WTC11 (cell line): ENCODE results near the gene RELB. TPM values are rescaled to one million over a fixed set of nuclear protein-coding genes. Genes with fewer than 3 reads are reported as not detected.
A peak's percentile ranks its signal among the peaks of the same experiment; 100 is the strongest.

Experiments used
- ATF6 ChIP-seq: sonication (generic); formaldehyde crosslinking; IDR thresholded peaks from 2 replicates; pipeline ENCODE4 v1.8.1; 2023; ENCODE audit warnings: mild to moderate bottlenecking, missing genetic modification reagents
- CBFB ChIP-seq: sonication (generic); formaldehyde crosslinking; IDR thresholded peaks from 2 replicates; pipeline ENCODE4 v1.8.1; 2022; ENCODE audit warnings: mild to moderate bottlenecking, low read depth, missing genetic modification reagents
- E2F5 ChIP-seq: sonication (generic); formaldehyde crosslinking; IDR thresholded peaks from 2 replicates; pipeline ENCODE4 v1.8.1; 2022; ENCODE audit warnings: mild to moderate bottlenecking, moderate library complexity, missing genetic modification reagents
- ELF4 ChIP-seq: sonication (generic); formaldehyde crosslinking; IDR thresholded peaks from 2 replicates; pipeline ENCODE4 v1.8.1; 2022; ENCODE audit warnings: low read depth, mild to moderate bottlenecking, moderate library complexity, missing genetic modification reagents
- FOXJ3 ChIP-seq: sonication (generic); formaldehyde crosslinking; IDR thresholded peaks from 2 replicates; pipeline ENCODE4 v1.9.0; 2021; ENCODE audit warnings: missing genetic modification reagents, mild to moderate bottlenecking, borderline replicate concordance
- FOXP1 ChIP-seq: sonication (generic); formaldehyde crosslinking; IDR thresholded peaks from 2 replicates; pipeline ENCODE4 v1.8.0; 2022; ENCODE audit warnings: missing genetic modification reagents, mild to moderate bottlenecking, moderate library complexity, borderline replicate concordance
- GABPB1 ChIP-seq: sonication (generic); formaldehyde crosslinking; IDR thresholded peaks from 2 replicates; pipeline ENCODE4 v1.8.1; 2023; ENCODE audit warnings: mild to moderate bottlenecking, missing genetic modification reagents
- JUN ChIP-seq: sonication (generic); formaldehyde crosslinking; IDR thresholded peaks from 2 replicates; pipeline ENCODE4 v1.8.0; 2023; ENCODE audit warnings: mild to moderate bottlenecking, missing genetic modification reagents
- MXD4 ChIP-seq: fragments of 250-450 bp; sonication (Bioruptor Pico); IDR thresholded peaks from 2 replicates; pipeline ENCODE4 v1.8.0; 2021; ENCODE audit warnings: mild to moderate bottlenecking, moderate library complexity, borderline replicate concordance
- MYBL2 ChIP-seq: sonication (generic); formaldehyde crosslinking; IDR thresholded peaks from 2 replicates; pipeline ENCODE4 v1.8.1; 2023; ENCODE audit warnings: mild to moderate bottlenecking, moderate library complexity, missing genetic modification reagents
- NR2C2 ChIP-seq: sonication (generic); formaldehyde crosslinking; IDR thresholded peaks from 2 replicates; pipeline ENCODE4 v1.8.0; 2022; ENCODE audit warnings: mild to moderate bottlenecking, missing genetic modification reagents
- RELA ChIP-seq: sonication (generic); formaldehyde crosslinking; IDR thresholded peaks from 2 replicates; pipeline ENCODE4 v1.8.1; 2022; ENCODE audit warnings: missing genetic modification reagents, mild to moderate bottlenecking, borderline replicate concordance
- SMAD4 ChIP-seq: sonication (generic); formaldehyde crosslinking; IDR thresholded peaks from 2 replicates; pipeline ENCODE4 v1.8.0; 2022; ENCODE audit warnings: mild to moderate bottlenecking, missing genetic modification reagents
- TCF7 ChIP-seq: sonication (generic); formaldehyde crosslinking; IDR thresholded peaks from 2 replicates; pipeline ENCODE4 v1.8.0; 2022; ENCODE audit warnings: mild to moderate bottlenecking, low read depth, missing genetic modification reagents, moderate library complexity
- ZNF232 ChIP-seq: sonication (generic); formaldehyde crosslinking; IDR thresholded peaks from 2 replicates; pipeline ENCODE4 v1.8.0; 2022; ENCODE audit warnings: mild to moderate bottlenecking, missing genetic modification reagents
- ZNF281 ChIP-seq: sonication (generic); formaldehyde crosslinking; IDR thresholded peaks from 2 replicates; pipeline ENCODE4 v1.8.0; 2023; ENCODE audit warnings: mild to moderate bottlenecking, missing genetic modification reagents
- ZNF317 ChIP-seq: sonication (generic); formaldehyde crosslinking; IDR thresholded peaks from 2 replicates; pipeline ENCODE4 v1.8.1; 2023; ENCODE audit warnings: low read depth, mild to moderate bottlenecking, moderate library complexity, missing genetic modification reagents, borderline replicate concordance
- ZNF396 ChIP-seq: fragments of 250-450 bp; sonication (Bioruptor Pico); IDR thresholded peaks from 2 replicates; pipeline ENCODE4 v1.8.0; 2021; ENCODE audit warnings: mild to moderate bottlenecking, moderate library complexity, borderline replicate concordance
- ZNF425 ChIP-seq: fragments of 250-450 bp; sonication (Bioruptor Pico); conservative IDR thresholded peaks from 2 replicates; pipeline ENCODE4 v1.9.0; 2021; ENCODE audit warnings: mild to moderate bottlenecking
- ZNF671 ChIP-seq: fragments of 250-450 bp; sonication (Bioruptor Pico); IDR thresholded peaks from 2 replicates; pipeline ENCODE4 v1.8.0; 2021; ENCODE audit warnings: mild to moderate bottlenecking
- total RNA-seq: library from RNA; stranded (reverse); gene quantifications from 3 replicates; pipeline ENCODE4 v1.2.3, GENCODE V29; 2021
- TF ChIP-seq, protein P1 (sequence below): sonication (generic); formaldehyde crosslinking; IDR thresholded peaks from 2 replicates; pipeline ENCODE4 v1.8.1; 2023; ENCODE audit warnings: mild to moderate bottlenecking, missing genetic modification reagents, moderate library complexity
- TF ChIP-seq, protein P2 (sequence below): fragments of 200-600 bp; IDR thresholded peaks from 2 replicates; pipeline ENCODE4 v1.8.0; 2022; ENCODE audit warnings: antibody characterized with exemption

RELB gene
- total RNA-seq, 1 experiment from 2014 or later: 8.9 TPM

DNA sequence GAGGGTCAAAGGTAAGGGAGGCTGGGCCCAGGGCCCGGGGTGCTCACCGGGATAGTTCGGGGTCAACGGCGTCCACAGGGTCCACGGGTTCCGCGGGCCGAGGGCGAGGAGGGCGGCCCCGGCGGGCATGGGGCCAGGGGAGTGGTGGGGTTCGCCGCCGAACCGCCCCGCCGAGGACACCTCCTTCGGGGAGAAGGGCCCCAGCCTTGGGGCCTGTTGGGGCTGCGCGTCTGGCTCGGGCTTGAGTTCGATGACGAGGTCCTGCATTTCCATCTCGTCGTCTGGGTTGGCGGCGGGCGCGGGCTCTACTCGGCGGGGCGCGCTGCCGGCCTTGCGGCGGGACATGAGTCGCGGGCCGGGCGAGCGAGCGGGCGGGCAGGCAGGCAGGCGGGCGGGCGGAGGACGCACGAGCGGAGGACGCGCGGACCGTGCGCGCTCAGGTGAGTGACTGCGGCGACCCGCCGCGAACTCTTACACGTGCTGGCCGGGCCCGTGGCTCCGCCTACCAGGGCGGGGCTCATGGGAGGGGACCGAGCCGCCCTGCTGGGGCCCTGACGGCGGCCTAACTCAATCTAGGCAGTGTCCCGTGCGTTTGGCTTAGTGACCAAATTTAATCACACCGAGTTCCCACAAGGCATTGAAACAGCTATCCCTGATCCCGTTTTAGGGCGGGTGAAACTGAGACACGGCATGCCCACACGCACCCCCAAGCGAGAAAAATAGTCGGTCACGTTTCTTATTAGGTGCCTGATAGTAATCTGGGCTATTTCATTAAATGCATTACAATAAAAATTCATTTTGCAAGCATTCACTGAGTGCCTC is 75.0 kb downstream of the RELB start, which contains the start of gene ZNF296 (continued):
- TF ChIP-seq, protein P1, sequence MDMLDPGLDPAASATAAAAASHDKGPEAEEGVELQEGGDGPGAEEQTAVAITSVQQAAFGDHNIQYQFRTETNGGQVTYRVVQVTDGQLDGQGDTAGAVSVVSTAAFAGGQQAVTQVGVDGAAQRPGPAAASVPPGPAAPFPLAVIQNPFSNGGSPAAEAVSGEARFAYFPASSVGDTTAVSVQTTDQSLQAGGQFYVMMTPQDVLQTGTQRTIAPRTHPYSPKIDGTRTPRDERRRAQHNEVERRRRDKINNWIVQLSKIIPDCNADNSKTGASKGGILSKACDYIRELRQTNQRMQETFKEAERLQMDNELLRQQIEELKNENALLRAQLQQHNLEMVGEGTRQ (CRISPR knock-in tag): peak; percentile 66
- TF ChIP-seq TCF7 (CRISPR knock-in tag) (no peak), E2F5 (CRISPR knock-in tag) (peak; percentile 65; the same call in 1 of the 2 replicates), ZNF671 (CRISPR knock-in tag) (no peak), JUN (CRISPR knock-in tag) (no peak), ELF4 (CRISPR knock-in tag) (peak; percentile 39; the same call in 1 of the 2 replicates), MYBL2 (CRISPR knock-in tag) (peak; percentile 73; the same call in 1 of the 2 replicates), NR2C2 (no peak), MXD4 (CRISPR knock-in tag) (no peak), ATF6 (no peak), ZNF396 (CRISPR knock-in tag) (no peak), GABPB1 (CRISPR knock-in tag) (peak; percentile 50; the same call in 1 of the 2 replicates), ZNF425 (CRISPR knock-in tag) (no peak), ZNF232 (CRISPR knock-in tag) (no peak), ZNF317 (CRISPR knock-in tag) (peak; percentile 16; the same call in 1 of the 2 replicates), RELA (no peak), FOXJ3 (CRISPR knock-in tag) (no peak), ZNF281 (CRISPR knock-in tag) (no peak), CBFB (CRISPR knock-in tag) (no peak), FOXP1 (CRISPR knock-in tag) (peak; percentile 69; the same call in 1 of the 2 replicates), SMAD4 (CRISPR knock-in tag) (no peak)
- TF ChIP-seq, protein P2, sequence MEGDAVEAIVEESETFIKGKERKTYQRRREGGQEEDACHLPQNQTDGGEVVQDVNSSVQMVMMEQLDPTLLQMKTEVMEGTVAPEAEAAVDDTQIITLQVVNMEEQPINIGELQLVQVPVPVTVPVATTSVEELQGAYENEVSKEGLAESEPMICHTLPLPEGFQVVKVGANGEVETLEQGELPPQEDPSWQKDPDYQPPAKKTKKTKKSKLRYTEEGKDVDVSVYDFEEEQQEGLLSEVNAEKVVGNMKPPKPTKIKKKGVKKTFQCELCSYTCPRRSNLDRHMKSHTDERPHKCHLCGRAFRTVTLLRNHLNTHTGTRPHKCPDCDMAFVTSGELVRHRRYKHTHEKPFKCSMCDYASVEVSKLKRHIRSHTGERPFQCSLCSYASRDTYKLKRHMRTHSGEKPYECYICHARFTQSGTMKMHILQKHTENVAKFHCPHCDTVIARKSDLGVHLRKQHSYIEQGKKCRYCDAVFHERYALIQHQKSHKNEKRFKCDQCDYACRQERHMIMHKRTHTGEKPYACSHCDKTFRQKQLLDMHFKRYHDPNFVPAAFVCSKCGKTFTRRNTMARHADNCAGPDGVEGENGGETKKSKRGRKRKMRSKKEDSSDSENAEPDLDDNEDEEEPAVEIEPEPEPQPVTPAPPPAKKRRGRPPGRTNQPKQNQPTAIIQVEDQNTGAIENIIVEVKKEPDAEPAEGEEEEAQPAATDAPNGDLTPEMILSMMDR: no peak
